GM21717 (cell line): ENCODE results near the gene HOTAIR.

Experiments
- ATAC-seq: cut with Tn5 transposase; IDR thresholded peaks from one replicate; pipeline ENCODE4 v1.9.1; 2021; ENCODE audit warnings: mild to moderate bottlenecking, moderate library complexity; ENCODE audit not compliant: unreplicated experiment

Gene HOTAIR

DNA sequence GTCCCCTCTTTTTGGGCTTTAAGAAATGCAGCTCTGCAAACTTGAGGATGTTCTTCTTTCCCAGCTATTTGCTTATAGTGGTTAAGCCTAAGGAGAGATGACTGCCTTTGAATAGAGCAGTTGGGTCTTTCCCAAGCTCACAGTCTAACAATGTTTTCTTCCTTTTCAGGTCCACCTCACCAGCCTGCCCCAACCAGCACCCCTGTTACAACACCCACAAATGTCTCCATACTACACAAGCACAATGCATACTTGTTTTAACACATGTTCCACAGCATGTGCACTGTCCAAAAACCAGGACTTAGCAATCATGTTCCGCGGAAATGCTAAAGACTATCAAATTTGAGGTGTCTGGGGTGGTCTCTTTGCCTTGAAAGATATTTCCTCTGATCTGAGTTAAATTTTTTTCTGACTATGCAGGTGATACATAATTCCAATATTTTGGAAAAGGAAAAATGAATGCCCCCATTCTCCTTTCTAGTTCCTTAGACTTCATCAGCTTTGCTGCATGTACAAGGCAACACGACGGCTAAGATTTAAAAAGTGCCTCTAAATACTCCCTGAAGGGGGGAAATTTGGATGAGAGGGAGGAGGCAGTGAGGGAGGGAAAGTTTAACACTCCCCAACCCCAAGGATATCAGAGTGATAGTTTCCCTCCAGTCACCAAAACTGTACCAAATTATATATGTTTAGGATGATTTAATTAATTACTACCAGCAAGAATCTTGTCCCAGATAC lies 42.7 kb downstream of the HOTAIR start:
- no peak for ATAC-seq

DNA sequence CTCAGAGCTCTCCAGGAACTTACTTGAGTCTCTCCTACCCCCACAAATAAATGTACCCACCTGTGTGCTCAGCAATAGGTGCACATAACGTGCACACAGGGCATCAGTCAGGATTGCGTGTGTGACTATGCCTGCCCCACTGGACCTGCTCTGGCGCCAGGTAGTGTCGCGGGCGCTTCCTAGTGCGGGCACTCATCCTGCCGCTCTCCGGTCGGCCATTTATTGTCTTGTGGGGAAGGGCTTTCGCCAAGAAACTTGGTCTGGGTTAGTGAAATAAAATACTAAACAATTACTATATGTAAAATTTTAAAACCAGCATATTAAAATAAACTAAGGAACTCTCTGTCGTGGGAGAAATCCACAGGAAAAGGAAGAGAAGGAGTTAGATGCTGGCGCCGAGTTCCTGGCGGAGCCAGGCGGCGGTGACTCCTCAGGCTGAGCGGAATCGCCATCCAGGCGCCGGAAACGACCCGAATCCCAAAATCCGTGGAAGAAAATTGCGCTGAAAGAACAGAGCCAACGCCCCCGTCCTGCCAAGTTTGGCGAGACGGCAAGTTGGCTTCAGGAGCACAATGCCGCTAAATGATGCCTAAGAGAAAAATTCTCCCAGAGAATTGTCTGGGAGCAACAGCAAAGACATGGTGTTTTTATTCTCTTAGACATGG lies 44.0 kb downstream of the HOTAIR start:
- no peak for ATAC-seq

DNA sequence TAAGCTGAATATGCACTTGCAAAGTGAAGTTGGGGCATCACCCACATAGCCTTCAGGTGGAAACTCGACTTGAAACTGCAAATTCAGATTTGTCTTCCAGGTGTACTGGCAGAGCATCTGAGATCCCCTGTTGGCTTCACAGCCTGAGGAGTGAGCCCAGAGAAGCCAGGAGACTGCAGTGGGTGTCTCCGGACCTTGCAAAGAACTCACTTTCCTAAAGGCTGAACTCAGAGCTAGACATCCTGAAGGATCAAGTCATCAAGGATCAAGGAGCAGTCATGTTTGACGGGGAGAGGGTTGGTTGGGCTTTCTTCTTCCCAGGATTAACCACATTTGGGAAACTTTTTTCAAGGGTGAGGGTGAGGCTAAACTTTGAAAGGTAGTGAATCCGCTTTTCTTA lies 45.2 kb downstream of the HOTAIR start:
- no peak for ATAC-seq

DNA sequence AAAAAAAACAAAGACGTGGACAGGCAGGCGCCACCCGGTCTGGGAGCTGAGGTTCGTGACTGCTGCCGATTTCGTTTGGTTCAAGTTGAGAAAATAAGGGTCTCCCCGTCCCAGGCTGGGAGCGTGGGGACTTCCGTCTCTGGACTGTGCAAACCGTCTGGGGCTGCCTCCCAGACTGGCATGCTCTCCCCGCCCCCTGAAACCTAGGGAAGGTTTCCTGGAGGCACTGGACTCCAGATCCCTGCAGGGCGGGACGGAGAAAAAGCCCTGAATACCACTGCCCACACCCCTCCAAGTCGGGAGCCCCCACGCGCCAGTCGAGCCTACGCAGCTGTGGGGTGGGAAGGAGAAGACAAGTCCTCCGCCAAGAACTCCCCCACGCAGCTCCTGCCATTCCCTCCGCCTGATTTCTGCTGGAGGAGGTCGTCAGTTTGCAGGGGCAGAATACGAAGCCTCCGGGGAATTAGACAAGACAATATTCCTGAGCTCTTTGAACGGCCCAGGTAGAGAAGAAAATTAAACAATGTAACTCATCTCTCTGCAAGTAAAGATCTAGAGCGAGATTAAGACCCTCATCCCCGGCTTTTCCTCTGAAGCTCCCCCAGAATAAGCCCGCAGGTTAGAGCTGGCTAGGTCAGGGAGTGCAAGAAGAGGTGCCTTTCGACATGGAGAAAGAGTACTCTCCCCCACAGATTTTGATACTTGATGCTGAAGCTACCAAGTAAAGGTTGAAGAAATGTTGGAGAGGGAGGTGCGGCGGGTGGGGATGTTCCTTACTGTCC lies 46.5 kb downstream of the HOTAIR start:
- ATAC-seq = no peak

DNA sequence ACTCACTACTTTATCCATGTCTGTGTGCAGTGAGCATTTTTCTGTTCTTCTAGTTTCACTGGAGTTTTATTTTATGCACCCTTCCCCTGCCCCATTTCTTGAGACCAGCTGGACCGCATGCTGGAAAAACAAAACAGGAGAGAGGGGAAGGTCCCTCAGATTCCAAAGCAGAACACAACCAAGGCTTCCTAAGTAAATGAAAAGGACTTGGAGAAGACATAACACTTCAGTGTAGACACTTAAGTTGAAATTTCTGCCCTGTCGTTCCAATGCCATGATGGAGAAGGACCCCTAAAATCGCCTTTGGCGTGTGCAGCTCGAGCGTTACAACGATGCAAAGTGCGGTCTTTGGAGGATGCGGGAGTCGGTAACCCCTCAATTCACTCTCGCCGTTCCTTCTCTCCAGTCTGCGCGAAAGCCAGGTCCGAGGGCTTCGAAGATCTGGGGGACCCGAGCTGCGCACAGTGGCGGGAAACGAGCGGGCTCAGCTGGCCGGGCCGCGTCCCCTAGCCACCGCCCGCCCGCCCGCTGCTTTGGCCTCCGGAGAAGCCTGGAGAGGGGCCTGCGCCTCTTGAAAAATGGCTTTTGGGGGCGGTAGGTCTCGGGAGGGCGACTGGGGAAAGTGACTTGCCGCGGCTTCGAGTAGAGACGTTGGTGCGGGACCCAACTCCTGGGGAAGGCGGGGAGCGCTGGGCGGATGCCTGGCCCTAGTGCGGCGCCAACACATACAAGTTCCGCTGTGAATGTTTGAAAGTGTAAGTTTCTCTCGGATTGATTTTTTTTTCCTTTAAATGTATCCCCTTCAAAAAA lies 47.3 kb downstream of the HOTAIR start:
- ATAC-seq = no peak

- no peak for ATAC-seq
Observed at GRCh38 chr12:53924521-53925405, 50.0 kb downstream of the HOTAIR start.

DNA sequence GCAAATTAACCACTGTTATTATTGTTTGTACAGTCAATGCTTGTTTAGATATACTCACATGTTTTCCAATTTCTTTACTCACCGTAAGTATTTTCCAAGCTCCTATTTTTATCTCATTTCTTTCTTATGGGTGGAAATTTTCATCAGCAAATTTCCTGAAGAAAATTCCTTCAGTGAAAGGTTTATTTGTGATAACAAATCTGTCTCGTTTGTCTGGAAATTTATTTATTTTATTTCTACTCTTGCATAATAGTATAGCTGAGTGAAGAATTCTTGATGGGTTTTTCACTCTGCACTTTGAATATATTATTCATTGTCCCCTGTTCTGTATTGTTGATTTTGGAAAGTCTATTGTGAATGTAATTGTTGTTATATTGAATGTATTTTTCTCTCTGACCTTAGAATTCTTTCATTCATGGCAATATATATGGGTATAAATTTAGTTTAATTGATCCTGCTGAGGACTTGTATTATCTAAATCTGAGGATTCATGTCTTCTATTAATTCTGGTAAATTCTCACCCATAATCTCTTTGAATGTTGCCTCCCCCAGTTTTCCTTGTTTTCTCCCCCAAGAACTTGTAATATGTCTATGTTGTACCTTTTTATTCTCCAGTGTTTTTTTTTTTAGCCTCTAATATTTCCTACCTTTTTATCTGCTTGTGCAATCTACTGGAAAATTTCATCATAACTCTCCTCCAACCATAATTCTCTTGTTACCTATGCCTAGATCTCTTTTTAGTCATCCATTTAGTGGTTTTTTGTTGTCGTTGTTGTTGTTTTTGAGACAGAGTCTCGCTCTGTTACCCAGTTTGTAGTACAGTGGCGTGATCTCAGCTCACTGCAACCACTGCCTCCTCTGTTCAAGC lies 57.7 kb downstream of the HOTAIR start:
- ATAC-seq = no peak
